Ureter (tissue), 1 donor: ENCODE measurements around the gene ATP6AP1. TPM values are rescaled to one million over a fixed set of nuclear protein-coding genes. Genes with fewer than 3 reads are reported as not detected.

Experiments used
- DNase-seq: peaks from one replicate; pipeline ENCODE4 v3.0.0-alpha.2; 2020; ENCODE audit warnings: low spot score
- total RNA-seq: library from RNA; stranded (reverse); gene quantifications from one replicate; pipeline ENCODE4 v1.2.4, GENCODE V29; 2023
- donor health status: DM: yes; HTN: yes; CAD: no.

ATP6AP1 gene
- total RNA-seq, 1 donor from 2014 or later = 120 TPM

DNA sequence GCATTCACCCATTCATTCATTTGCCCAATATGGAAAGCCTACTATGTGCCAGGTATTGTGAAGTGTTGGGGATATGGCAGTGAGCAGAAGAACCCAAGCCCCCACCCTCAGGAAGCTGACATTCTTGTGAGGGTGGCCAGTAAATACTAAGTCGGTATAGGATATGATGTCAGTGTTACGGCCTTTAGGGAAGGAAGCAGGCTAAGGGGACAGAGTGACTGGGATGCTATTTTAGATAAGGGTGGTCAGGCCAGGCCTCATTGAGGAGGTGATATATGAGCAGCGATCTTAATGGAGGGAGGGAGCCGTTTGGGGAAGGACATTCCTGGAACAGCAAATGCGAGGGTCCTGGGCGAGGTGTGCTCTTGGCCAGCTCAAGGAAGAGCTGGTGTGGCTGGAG, 2.0 kb downstream of the ATP6AP1 start:
- DNase-seq = no peak

DNA sequence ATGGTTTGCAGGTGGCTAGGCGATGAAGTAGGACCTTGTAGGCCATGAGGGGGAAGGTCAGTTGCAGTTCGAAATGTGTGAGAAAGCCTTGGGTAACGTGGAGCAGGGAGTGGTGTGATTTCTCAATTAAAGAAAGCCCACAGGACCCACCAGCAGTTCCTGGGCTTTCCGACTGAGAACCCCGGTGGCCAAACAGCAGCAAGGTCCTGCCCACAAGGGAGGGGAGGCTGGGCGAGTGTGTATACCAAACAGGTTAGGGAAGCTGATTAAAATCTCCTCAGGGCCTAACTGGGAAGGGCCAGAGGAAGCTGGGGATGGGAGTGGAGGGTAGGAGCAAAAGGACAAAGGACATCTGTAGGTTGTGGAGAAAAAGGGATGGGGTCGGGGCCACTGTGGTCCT, 2.4 kb downstream of the ATP6AP1 start:
- no peak for DNase-seq

DNA sequence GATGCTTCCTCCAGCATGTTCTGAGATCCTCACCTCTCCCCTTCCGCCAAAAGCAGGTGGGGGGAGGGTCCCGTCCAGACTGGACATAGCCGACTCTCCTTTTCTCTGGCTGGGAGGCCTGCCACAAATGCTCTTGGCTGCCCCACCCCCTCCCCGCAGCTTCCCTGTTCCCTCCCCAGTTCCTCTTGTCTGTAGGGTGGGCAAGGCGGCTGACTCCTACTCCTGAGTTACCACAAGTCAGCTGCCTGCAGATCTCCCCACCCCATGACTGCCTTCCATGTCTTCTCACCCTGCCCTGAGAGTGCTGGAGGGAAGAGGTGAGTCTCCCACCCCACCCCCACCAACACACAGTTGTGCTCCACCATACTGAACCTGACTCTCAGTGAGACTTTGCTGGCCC, 2.9 kb downstream of the ATP6AP1 start:
- no peak for DNase-seq

DNA sequence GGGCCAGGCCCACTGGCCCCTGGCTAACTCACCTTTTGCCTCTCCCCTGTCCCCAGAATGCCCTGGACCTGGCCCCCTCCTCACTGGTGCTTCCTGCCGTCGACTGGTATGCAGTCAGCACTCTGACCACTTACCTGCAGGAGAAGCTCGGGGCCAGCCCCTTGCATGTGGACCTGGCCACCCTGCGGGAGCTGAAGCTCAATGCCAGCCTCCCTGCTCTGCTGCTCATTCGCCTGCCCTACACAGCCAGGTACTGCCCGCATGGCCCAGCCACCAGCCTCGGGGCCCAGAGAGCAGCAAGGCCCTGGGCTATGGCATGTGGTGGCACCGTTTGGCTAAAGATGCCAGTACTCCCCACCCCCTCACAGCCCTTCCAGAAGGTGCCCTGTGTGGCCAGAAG, 3.7 kb downstream of the ATP6AP1 start:
- DNase-seq = no peak

DNA sequence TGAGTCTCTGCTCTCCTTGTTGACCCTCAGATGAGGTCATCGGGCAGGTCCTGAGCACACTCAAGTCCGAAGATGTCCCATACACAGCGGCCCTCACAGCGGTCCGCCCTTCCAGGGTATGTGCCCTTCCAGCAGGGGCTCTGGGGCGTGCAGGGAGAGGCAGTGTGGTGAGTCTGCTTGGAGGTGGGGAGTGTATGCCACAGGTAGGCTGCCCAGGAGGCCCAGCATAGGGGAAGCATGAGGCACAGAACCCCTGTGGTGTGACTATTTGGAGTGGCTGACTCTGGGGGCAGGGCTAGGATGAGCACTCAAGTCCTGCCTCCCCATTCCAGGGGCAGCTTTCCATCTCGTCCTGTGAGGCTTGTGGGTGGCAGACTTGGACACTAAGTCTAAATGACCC, 5.1 kb downstream of the ATP6AP1 start:
- no peak for DNase-seq

DNA sequence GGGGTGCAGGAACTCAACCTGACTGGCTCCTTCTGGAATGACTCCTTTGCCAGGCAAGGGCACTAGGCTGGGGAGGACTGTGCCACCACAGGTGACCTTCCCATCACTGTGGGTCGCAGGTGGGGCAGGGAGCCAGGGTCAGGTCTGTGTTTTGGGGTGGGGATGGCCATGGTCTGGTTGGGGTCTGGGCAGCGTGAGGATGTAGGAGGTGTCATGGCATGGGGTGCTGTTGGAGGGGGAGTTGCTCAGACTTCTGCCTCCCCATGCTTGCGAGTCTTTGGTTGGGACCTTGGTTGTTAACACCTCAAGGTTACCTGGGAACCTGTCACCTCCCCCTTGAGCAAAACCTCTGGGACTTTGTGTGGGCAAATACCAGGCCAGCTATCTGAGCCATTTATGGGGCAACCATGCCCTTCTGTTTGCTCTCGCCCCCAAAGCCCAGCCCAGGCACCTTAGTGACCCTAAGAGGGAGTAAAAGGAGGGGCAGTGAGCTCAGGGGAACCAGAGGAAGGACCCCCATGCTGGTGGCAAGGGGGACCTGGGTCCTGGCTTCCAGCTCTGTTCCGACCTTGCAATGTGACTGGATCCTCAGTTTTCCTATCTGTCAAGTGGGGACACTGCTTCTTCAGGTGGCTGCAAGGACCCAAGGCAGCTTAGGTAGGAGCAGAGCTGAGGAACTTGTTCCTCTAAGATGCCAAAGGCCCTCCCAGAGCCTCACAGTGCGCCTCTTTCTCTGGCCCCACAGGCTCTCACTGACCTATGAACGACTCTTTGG, 6.1 kb downstream of the ATP6AP1 start:
- no peak for DNase-seq

DNA sequence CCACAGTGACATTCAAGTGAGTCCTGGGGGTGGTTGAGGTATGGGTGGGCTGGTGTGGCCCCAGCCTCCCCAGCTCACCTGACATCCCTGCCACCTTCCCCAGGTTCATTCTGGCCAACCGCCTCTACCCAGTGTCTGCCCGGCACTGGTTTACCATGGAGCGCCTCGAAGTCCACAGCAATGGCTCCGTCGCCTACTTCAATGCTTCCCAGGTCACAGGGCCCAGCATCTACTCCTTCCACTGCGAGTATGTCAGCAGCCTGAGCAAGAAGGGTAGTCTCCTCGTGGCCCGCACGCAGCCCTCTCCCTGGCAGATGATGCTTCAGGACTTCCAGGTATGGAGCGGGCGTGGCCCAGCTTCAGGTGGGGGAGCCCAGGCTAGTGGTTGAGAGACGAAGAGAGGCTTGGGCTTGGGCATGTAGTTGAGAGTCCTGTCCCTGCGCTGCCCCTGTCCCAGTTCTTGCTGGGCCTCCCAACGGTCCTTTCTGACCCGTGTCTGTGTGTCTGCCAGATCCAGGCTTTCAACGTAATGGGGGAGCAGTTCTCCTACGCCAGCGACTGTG, 6.8 kb downstream of the ATP6AP1 start:
- no peak for DNase-seq

DNA sequence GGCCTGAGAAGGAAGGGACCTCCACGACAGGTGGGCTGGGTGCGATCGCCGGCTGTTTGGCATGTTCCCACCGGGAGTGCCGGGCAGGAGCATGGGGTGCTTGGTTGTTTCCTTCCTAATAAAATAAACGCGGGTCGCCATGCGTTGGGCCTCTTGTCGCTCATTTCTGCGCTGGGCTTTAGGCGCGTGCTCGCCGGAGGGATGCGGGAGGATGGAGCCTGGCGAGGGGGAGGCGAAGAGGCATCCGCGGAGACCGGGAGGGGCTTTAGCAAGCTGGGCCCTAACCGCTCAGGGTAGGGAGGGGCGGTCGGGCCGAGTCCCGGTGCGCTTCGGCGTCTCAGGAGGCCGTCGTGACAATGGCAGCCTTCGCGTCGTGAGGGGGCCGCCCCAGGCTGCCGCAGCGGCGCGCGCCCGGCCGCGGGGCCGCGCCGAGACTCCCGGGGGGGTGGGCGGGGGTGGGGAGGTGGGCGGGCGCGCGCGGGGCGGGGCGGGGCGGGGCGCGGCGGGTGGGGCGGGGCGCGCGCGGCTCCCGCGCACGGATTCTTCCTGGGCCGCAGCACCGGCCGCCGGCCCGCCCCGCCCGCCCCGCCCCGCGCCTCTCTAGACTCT, 8.0 kb downstream of the ATP6AP1 start:
- DNase-seq = no peak

DNA sequence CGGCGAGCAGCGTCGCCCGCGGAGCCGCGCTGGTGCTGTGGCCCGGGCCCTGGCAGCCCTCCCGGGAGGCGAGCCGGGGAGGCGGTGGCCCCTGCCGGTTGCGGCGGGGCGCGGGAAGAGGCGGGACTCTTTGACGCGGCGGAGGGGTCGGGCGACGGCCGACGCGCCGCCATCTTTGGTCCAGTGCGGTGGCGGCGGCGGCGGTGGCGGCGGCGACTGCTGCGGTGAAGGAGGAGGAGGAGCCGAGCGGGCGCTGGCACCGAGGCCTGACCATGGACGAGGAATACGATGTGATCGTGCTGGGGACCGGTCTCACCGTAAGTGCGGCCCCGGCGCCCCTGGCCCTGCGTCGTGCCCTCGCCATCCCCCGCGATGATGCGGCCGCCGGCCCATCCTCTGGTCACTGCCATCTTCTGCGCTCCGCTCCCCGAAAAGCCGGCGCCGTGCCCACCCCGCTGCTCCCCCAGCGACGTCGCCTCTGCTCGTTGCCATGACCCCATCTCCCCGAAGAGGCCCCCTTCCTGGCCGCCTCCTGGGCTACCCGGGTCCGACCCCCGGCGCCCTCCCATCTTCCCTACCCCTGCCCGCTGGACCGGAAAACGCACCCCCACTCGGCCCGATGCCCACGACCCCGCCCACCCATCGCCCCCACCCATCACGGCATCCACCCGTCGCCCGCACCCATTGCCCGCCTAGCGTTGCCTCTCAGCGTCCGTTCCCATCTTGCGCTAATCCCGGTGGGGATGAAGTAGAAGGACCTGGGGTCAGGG, 8.7 kb downstream of the ATP6AP1 start, which contains the start of gene GDI1:
GDI1 (plus strand) TSS at position 172 of the 770 bp plus-strand sequence; CDS start at position 273, 101 bp downstream.
- no peak for DNase-seq

DNA sequence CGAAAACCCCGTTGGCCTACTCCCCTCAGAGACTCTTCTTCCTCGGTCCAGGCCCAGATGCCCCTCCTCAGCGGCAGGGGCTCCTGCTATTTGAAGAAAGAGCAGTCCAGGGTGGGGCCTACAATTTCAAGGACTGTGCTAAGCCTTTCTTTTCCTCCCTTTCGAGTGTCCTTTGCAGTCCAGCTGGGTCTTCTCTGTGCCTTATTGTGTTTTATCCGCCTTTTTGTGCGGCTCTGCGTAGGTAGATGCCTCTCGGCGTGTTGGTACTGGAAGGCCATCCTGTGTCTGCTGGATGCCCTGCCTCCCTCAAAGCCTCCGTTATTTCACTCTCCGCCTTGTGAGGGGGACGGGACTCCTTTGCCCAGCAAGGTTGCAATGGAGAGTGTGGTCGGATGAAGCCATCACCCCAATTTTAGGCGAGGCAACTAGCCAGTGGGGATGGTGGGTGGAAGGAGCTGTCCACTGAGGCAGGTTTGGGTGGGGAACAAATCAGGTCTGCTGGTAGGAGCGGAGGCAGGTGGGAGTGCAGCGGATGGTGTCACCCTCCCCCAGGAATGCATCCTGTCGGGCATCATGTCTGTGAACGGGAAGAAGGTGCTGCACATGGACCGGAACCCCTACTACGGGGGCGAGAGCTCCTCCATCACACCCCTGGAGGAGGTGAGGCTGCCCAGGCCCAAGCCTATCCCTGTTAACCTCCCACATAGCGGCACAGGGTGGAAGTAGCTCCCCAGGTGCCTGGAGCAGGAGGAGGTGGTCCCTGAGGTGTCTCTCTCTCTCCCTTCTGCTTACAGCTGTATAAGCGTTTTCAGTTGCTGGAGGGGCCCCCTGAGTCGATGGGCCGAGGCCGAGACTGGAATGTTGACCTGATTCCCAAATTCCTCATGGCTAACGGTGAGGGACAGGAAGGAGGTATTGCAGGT, 9.8 kb downstream of the ATP6AP1 start:
- DNase-seq = no peak

DNA sequence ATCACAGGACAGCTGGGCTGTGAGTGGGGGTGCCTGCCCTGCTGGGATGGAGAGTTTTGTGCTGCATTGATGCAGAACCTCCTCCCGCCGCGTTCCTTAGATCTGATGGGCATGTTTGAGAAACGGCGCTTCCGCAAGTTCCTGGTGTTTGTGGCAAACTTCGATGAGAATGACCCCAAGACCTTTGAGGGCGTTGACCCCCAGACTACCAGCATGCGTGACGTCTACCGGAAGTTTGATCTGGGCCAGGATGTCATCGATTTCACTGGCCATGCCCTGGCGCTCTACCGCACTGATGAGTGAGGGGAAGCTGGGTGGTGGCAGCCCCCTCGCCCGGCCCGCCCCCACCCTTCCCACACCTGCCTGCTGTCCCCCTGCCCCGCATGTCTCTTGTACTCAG, 11.4 kb downstream of the ATP6AP1 start:
- DNase-seq = no peak

DNA sequence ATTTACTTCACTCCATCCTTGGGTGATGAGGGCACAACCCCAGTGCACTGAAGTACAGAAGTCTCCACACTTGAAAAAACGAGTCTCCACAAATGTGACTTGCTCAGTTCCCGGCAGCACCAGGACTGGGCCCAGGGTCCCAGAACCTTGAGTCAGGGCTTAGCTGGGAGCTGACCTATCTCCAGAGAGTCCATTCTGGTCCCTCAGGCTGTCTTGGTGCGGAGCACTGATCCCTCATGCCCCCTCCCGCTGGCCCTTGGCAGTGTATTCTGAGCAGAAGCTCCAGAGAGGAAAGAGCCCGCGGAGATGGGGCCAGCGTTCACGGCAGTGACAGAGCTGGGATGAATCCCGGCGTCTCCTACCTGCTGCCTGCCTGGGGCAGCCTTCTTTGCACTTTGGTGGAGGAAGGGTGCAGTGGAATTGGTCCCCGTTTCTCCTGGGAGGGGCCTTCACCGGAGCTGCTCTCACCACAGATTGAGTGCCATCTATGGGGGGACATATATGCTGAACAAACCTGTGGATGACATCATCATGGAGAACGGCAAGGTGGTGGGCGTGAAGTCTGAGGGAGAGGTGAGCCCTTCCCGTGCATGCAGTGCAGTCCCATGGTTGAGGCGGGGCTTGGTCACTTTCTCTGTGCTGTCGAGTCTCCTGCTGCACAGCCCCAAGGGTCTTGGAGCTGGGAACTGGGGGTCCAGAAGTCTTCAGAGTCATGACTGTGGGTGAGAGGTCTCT, 12.3 kb downstream of the ATP6AP1 start:
- DNase-seq = no peak

DNA sequence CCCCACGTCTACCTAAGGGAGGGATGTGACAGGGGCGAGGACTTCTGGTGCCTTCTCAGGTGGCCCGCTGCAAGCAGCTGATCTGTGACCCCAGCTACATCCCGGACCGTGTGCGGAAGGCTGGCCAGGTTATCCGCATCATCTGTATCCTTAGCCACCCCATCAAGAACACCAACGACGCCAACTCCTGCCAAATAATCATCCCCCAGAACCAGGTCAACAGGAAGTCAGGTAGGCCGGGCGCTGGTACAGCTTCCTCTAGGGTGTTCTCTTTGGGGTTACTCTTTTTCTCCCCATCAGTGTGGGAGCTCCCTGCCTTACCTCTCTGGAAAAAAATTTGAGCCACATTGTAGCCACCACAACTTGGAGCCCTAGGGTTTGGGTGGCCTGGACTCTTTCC, 13.1 kb downstream of the ATP6AP1 start:
- DNase-seq = no peak

DNA sequence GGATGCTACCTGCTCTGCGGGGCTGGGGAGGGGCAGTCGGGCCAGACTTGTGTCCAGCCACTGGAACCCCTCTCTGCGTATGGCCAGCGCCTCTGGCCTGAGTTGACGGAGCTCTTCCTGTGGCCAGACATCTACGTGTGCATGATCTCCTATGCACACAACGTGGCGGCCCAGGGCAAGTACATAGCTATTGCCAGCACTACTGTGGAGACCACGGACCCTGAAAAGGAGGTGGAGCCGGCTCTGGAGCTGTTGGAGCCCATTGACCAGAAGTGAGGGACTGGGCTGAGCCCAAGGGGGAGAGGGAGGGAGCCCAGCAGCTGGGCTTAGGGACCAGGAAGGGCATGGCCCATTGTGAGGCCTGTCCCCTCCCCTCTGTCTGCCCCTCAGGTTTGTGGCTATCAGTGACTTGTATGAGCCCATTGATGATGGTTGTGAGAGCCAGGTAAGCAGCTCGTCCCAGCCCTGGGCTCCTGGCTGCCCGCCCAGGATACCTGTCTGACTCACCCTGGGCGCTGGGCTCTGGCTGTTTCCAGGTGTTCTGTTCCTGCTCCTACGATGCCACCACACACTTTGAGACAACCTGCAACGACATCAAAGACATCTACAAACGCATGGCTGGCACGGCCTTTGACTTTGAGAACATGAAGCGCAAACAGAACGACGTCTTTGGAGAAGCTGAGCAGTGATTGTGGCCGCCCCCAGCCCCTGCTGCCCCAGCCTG, 13.7 kb downstream of the ATP6AP1 start:
- DNase-seq = no peak

DNA sequence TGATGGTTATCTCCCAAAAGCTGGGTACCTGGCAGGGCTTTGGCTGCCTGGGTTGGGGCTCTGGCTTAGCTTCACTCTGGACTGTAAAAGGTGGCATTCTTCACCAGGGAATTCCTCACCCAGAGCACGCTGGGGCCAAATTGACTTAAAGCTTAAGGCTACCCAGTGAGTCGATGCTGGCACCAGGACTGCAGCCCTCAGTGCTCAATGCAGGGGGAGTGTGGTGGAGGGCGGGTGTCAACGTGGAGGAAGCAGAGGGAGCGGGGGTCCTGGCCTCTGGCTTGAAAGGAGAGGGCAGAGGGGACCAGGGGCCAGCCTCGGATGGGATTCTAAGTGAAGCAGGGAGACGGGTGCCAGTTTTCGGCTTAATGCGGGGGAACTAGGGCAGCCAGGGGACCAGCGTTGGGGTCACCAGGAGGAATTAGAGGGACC, 15.0 kb downstream of the ATP6AP1 start:
- DNase-seq = no peak

DNA sequence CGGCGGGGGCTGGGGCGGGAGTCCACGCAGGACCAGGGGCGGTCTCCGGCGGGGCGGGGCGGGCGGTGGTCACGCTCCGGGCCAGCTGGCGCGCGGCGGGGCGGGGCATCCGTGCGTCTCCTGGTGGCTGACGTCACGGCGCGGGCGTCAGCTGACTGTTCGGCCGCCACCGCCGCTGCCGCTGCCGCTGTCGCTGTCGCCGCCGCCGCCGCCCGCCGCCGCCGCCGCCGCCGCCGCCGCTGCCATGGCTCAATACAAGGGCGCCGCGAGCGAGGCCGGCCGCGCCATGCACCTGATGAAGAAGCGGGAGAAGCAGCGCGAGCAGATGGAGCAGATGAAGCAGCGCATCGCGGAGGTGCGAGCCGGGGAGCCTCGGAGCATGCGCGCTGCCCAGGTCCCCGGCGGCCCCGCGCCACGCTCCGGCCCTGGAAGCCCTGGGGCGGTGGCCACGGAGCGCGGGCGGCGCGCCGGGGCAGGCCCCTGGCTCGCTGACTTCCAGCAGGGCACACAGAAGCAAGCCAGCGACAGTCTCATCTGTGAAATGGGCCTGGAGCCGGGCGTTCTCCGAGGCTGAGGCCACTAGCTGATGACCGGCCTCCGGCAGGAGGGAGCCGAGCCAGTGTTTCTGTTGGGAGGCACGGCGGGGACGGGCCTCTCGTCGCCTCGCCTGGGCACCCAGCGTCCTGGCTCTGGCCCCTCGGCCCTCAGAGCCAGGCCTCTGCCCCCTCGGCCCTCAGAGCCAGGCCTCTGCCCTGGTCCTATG, 15.7 kb downstream of the ATP6AP1 start, which contains the start of gene FAM50A:
FAM50A (plus strand) TSS at position 150 of the 763 bp plus-strand sequence; CDS start at position 245, 95 bp downstream.
- peak; percentile 77 for DNase-seq

DNA sequence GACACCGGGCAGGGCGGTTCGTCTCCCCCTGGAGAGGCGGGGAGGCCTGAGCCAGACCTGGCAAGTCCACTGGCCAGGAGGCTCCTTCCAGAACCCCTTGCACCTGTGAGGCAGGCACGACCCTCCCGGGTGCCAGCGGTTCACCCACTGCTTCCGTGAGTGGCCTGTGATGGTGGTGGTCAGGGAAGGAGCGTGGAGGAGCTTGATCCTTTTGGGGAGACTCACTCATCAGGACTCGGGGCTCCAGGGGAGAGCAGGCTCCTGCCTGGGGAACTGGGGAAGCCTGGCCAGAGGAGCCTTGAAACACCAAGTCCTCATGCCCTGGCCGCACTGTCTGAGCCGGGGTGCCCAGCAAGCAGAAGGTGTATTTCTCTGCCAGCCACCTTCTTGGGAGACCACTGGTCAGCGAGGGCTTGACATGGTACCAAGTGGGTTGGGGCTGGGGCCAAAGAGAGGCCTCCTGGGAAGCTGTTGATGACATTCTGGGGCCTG, 16.3 kb downstream of the ATP6AP1 start:
- DNase-seq = no peak

DNA sequence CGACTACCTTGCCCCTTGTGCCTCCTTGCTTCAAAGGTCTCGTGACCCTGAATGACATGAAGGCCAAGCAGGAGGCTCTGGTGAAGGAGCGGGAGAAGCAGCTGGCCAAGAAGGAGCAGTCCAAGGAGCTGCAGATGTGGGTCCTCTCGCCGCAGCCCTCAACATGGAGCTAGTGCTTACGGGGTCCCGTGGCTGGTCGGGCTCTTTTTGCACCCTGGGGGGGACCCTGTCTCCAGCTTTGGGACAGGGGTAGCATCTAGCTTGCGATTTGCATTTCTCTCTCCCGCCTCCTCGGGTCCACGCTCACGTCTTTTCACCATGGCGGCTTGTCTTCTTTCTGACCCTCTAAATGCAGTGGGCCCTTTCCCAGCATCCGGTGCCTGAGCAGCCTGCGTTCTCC, 17.3 kb downstream of the ATP6AP1 start:
- no peak for DNase-seq

DNA sequence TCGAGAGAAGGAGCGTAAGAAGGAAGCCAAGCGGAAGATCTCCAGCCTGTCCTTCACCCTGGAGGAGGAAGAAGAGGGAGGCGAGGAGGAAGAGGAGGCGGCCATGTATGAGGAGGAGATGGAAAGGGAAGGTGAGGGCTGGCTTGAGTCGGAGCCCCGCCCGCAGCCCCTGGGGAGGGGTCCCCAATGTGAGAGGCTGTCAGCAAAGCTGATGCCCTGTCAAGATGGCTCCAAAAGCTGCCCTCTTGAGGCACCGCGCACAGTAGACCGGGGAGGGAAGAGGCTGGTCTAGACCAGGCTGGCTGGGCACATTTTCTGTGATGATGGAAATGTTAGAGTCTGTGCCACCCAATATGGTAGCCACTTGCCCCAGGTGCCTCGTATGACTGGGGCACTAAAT, 18.0 kb downstream of the ATP6AP1 start:
- DNase-seq = no peak
